DND-41 (cell line): Measurements from ENCODE around the gene OPHN1.

ENCODE experiments used
- ATAC-seq: fragments of 200-7000 bp; cut with Tn5 transposase; 3 replicates; pipeline ENCODE4 v1.9.1; 2021; ENCODE audit warnings: low read depth; ENCODE audit not compliant: insufficient read depth
- DNase-seq: peaks from one replicate; pipeline ENCODE4 v3.0.0-alpha.2; 2020
- H2AFZ ChIP-seq: 2 replicates; pipeline ENCODE4 v1.6.0; 2012; ENCODE audit warnings: low read depth, low read length
- H3K27ac ChIP-seq: 2 replicates; pipeline ENCODE4 v1.5.1; 2012; ENCODE audit warnings: low read length, inconsistent platforms
- H3K27me3 ChIP-seq: fragments of 200-600 bp; sonication (generic); 2 replicates; pipeline ENCODE4 v1.6.0; 2012; ENCODE audit warnings: low read length, mild to moderate bottlenecking, inconsistent platforms; ENCODE audit not compliant: insufficient read depth, poor library complexity
- H3K36me3 ChIP-seq: 2 replicates; pipeline ENCODE4 v1.5.1; 2012; ENCODE audit warnings: low read length, inconsistent platforms; ENCODE audit not compliant: insufficient read depth
- H3K4me1 ChIP-seq: 2 replicates; pipeline ENCODE4 v1.5.1; 2012; ENCODE audit warnings: mild to moderate bottlenecking, low read length; ENCODE audit not compliant: insufficient read depth
- H3K4me2 ChIP-seq: 2 replicates; pipeline ENCODE4 v1.6.0; 2012; ENCODE audit warnings: mild to moderate bottlenecking, moderate library complexity, low read length, inconsistent platforms; ENCODE audit not compliant: insufficient read depth
- H3K4me3 ChIP-seq, 2 experiments: fragments of 200-600 bp in 1 of 2; shearing (Covaris generic) in 1 of 2; 2 replicates each; pipeline ENCODE4 v1.5.1; 2012 to 2016; ENCODE audit warnings: inconsistent platforms in 2 of 2, low read length in 2 of 2, mild to moderate bottlenecking in 2 of 2, low read depth in 1 of 2, moderate library complexity in 1 of 2
- H3K79me2 ChIP-seq: 2 replicates; pipeline ENCODE4 v1.6.0; 2012; ENCODE audit warnings: low read length, inconsistent platforms; ENCODE audit not compliant: insufficient read depth
- H3K9ac ChIP-seq: 2 replicates; pipeline ENCODE4 v1.6.0; 2012; ENCODE audit warnings: low read depth, mild to moderate bottlenecking, inconsistent platforms, low read length, moderate library complexity
- H3K9me3 ChIP-seq: 2 replicates; pipeline ENCODE4 v1.5.1; 2012; ENCODE audit warnings: low read length, moderate library complexity, mild to moderate bottlenecking, inconsistent platforms; ENCODE audit not compliant: insufficient read depth, severe bottlenecking
- H4K20me1 ChIP-seq: 2 replicates; pipeline ENCODE4 v1.6.0; 2012; ENCODE audit warnings: low read length; ENCODE audit not compliant: insufficient read depth
- EZH2 ChIP-seq: IDR thresholded peaks from 3 replicates; pipeline ENCODE4 v1.6.1; 2012; ENCODE audit warnings: borderline replicate concordance, low read depth, mild to moderate bottlenecking, moderate library complexity, low read length, inconsistent platforms; ENCODE audit not compliant: severe bottlenecking
- TF ChIP-seq, protein P1 (sequence below): IDR thresholded peaks from 2 replicates; pipeline ENCODE4 v1.5.1; 2012; ENCODE audit warnings: borderline replicate concordance, low read length, moderate library complexity, mild to moderate bottlenecking; ENCODE audit not compliant: poor library complexity, severe bottlenecking; ENCODE audit errors: extremely low read depth

Gene OPHN1

DNA sequence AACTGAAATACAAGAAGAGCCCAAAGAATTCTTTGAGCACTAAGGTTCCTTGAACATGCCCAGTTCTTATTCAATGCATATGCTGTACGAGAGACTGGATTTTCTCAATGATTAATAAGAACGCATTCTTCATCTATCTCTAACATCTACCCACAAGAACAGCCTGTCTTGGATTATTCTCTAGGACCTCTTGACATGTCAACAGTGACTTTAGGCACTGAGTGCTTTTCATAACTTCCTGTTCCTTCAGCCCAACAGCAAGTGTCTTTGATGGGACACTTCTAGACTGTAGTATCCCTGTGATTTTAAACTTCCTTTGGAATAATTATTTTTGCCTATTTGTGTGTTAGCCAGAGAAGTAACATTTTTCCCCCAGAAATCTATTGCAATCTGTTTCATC is 69.3 kb downstream of the OPHN1 start:
- H3K9ac ChIP-seq, result no peak overlapping the region
- no peak for DNase-seq
- H3K27me3 ChIP-seq, result no peaks in the 10 kb centered on the region
- H4K20me1 ChIP-seq, result no peaks in the 10 kb centered on the region
- H3K79me2 ChIP-seq, result no peaks in the 10 kb centered on the region
- TF ChIP-seq EZH2, result no peak
- TF ChIP-seq, protein P1, sequence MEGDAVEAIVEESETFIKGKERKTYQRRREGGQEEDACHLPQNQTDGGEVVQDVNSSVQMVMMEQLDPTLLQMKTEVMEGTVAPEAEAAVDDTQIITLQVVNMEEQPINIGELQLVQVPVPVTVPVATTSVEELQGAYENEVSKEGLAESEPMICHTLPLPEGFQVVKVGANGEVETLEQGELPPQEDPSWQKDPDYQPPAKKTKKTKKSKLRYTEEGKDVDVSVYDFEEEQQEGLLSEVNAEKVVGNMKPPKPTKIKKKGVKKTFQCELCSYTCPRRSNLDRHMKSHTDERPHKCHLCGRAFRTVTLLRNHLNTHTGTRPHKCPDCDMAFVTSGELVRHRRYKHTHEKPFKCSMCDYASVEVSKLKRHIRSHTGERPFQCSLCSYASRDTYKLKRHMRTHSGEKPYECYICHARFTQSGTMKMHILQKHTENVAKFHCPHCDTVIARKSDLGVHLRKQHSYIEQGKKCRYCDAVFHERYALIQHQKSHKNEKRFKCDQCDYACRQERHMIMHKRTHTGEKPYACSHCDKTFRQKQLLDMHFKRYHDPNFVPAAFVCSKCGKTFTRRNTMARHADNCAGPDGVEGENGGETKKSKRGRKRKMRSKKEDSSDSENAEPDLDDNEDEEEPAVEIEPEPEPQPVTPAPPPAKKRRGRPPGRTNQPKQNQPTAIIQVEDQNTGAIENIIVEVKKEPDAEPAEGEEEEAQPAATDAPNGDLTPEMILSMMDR, result no peak
- no peak overlapping the region for H3K4me3 ChIP-seq
- no peak for ATAC-seq
- no peaks in the 10 kb centered on the region for H3K9me3 ChIP-seq
- no peaks in the 10 kb centered on the region for H3K36me3 ChIP-seq
- no peak overlapping the region for H3K27ac ChIP-seq
- no peak overlapping the region for H3K4me2 ChIP-seq
- H2AFZ ChIP-seq, result no peak overlapping the region
- no peaks in the 10 kb centered on the region for H3K4me1 ChIP-seq

DNA sequence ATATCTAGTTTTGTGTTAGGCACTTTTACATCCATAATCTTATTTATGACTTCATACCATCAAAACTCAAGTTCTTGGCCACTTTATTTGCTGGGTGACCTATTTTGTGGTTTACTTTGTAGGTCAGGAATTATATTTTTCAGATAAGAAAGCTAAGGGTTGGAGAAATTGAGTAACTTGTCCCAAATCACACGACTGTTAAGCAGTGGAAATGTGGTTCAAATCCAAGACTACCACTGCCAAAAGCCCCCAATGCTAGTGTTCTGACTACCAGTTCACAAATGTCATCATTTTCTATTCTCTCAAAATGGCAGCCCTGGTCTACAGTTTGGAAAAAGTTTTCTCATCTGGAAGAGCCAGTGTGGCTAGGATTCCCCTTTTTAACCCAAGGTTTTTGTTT is 74.6 kb downstream of the OPHN1 start:
- no peak overlapping the region for H2AFZ ChIP-seq
- DNase-seq, result no peak
- no peak for TF ChIP-seq EZH2
- TF ChIP-seq, protein P1, result no peak
- H3K9me3 ChIP-seq, result no peaks in the 10 kb centered on the region
- no peak overlapping the region for H3K4me3 ChIP-seq
- H3K27me3 ChIP-seq, result no peaks in the 10 kb centered on the region
- no peaks in the 10 kb centered on the region for H3K79me2 ChIP-seq
- no peak overlapping the region for H3K9ac ChIP-seq
- H3K27ac ChIP-seq, result no peak overlapping the region
- H3K4me2 ChIP-seq, result no peak overlapping the region
- no peaks in the 10 kb centered on the region for H4K20me1 ChIP-seq
- no peaks in the 10 kb centered on the region for H3K36me3 ChIP-seq
- ATAC-seq, result no peak
- no peaks in the 10 kb centered on the region for H3K4me1 ChIP-seq

DNA sequence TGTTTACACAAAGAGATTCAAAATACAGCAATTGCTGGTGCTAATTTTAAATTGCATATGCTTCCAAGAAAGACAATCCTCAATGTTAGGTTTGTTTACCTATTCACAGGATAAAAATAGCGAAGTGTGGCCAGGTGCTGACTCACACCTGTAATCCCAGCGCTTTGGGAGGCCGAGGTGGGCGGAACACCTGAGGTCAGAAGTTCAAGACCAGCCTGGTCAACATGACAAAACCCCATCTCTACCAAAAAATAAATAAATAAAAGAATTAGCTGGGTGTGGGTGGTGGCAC is 77.7 kb downstream of the OPHN1 start:
- H2AFZ ChIP-seq, result no peak overlapping the region
- no peak overlapping the region for H3K4me2 ChIP-seq
- no peak overlapping the region for H3K9ac ChIP-seq
- H3K36me3 ChIP-seq, result no peaks in the 10 kb centered on the region
- H3K4me1 ChIP-seq, result no peaks in the 10 kb centered on the region
- DNase-seq (no peak), ATAC-seq (no peak)
- no peaks in the 10 kb centered on the region for H3K9me3 ChIP-seq
- H3K4me3 ChIP-seq, result no peak overlapping the region
- no peak overlapping the region for H3K27ac ChIP-seq
- no peaks in the 10 kb centered on the region for H3K27me3 ChIP-seq
- TF ChIP-seq EZH2, result no peak
- TF ChIP-seq, protein P1, result no peak
- no peaks in the 10 kb centered on the region for H3K79me2 ChIP-seq
- H4K20me1 ChIP-seq, result no peaks in the 10 kb centered on the region

DNA sequence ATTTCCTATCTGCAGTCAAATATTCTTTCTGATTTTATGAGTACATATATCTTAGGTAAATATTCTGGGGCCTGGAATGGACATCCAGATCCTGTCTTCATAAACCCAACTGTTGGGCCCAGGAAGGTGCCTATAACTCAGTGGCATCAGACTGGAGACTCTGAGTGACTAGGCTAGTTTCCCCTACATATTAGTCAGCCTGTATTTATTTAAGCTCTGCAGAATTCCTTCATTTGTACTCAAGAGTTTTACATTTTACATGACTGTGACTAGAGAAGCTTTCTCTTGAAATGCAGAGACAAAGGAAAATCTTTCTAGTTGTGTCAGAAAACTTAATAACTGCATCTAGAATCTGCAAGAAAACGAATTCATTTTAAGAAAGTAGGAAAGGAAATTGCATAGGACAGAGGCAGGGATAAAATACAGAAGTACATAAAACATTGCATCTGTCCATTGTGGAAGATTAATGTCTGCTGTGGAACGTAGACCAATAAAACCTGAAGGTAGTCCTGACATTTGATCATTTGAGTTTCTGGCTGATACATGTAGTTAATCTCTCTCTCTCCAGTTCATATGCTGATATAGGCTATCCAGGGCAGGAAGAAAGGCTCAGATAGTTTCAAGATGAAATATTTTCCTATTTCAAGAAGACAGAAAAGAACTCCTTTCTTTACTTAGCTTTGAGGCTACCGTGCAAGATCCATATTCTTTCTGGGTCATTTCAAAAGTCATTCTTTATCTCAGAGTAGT is 78.2 kb downstream of the OPHN1 start:
- no peaks in the 10 kb centered on the region for H3K4me1 ChIP-seq
- H3K27ac ChIP-seq, result no peak overlapping the region
- no peaks in the 10 kb centered on the region for H3K79me2 ChIP-seq
- no peak for ATAC-seq
- no peak overlapping the region for H3K4me2 ChIP-seq
- H4K20me1 ChIP-seq, result no peaks in the 10 kb centered on the region
- no peaks in the 10 kb centered on the region for H3K36me3 ChIP-seq
- no peak for DNase-seq
- H3K9ac ChIP-seq, result no peak overlapping the region
- no peaks in the 10 kb centered on the region for H3K9me3 ChIP-seq
- no peak for TF ChIP-seq EZH2
- TF ChIP-seq, protein P1, result no peak
- H3K27me3 ChIP-seq, result no peaks in the 10 kb centered on the region
- H3K4me3 ChIP-seq, result no peak overlapping the region
- no peak overlapping the region for H2AFZ ChIP-seq
